ENCODE data around the gene MFAP2.

MFAP2 gene

GRCh38 chr1:17005365-17005740, 24.9 kb upstream of the MFAP2 start:
- peaks cover 34% of the 10 kb centered on the region for H3K36me3 ChIP-seq (replicated peaks)
- DNase-seq = no peak
- H3K4me3 ChIP-seq (ENCODE audit: low read depth, low read length) = no peak overlapping the region
- H3K27me3 ChIP-seq (replicated peaks) = no peaks in the 10 kb centered on the region
- in situ Hi-C loops (cut with HindIII; ENCODE audit: low pct_ligation_motif_present, low sequenced_read_pairs) = no loop called here
- TF ChIP-seq CTCF (IDR thresholded peaks at IDR 0.05; ENCODE audit: low read depth, low read length, missing control alignments) = no peak
- no peak overlapping the region for H3K27ac ChIP-seq

GRCh38 chr1:17004466-17005364, 24.3 kb upstream of the MFAP2 start:
- Histone ChIP-seq H3K36me3 (replicated peaks) (peaks cover 38% of the 10 kb centered on the region), H3K27ac (no peak overlapping the region), H3K27me3 (replicated peaks) (no peaks in the 10 kb centered on the region), H3K4me3 (ENCODE audit: low read depth, low read length) (no peak overlapping the region)
- no peak for DNase-seq
- peak; percentile 57 for TF ChIP-seq CTCF (IDR thresholded peaks at IDR 0.05; ENCODE audit: low read depth, low read length, missing control alignments)
- in situ Hi-C loops (cut with HindIII; ENCODE audit: low pct_ligation_motif_present, low sequenced_read_pairs) = no loop called here

GRCh38 chr1:17002524-17002902, 22.1 kb upstream of the MFAP2 start:
- Histone ChIP-seq H3K4me3 (ENCODE audit: low read depth, low read length) (no peak overlapping the region), H3K36me3 (replicated peaks) (peaks cover 47% of the 10 kb centered on the region), H3K27ac (no peak overlapping the region), H3K27me3 (replicated peaks) (no peaks in the 10 kb centered on the region)
- in situ Hi-C loops (cut with HindIII; ENCODE audit: low pct_ligation_motif_present, low sequenced_read_pairs) = no loop called here
- no peak for TF ChIP-seq CTCF (IDR thresholded peaks at IDR 0.05; ENCODE audit: low read depth, low read length, missing control alignments)
- DNase-seq = no peak

- peaks cover 48% of the 10 kb centered on the region for H3K36me3 ChIP-seq (replicated peaks)
- no peak overlapping the region for H3K27ac ChIP-seq
- in situ Hi-C loops (cut with HindIII; ENCODE audit: low pct_ligation_motif_present, low sequenced_read_pairs) = no loop called here
- H3K27me3 ChIP-seq (replicated peaks) = no peaks in the 10 kb centered on the region
- no peak for TF ChIP-seq CTCF (IDR thresholded peaks at IDR 0.05; ENCODE audit: low read depth, low read length, missing control alignments)
- DNase-seq = no peak
- no peak overlapping the region for H3K4me3 ChIP-seq (ENCODE audit: low read depth, low read length)
Measured at GRCh38 chr1:17001760-17002523, 21.5 kb upstream of the MFAP2 start.

GRCh38 chr1:16999863-17000262, 19.4 kb upstream of the MFAP2 start:
- DNase-seq = no peak
- Histone ChIP-seq H3K4me3 (ENCODE audit: low read depth, low read length) (no peak overlapping the region), H3K27ac (no peak overlapping the region), H3K36me3 (replicated peaks) (peaks cover 47% of the 10 kb centered on the region), H3K27me3 (replicated peaks) (no peaks in the 10 kb centered on the region)
- TF ChIP-seq CTCF (IDR thresholded peaks at IDR 0.05; ENCODE audit: low read depth, low read length, missing control alignments) = peak; percentile 14
- in situ Hi-C loops (cut with HindIII; ENCODE audit: low pct_ligation_motif_present, low sequenced_read_pairs) = no loop called here

All from brain microvascular endothelial cell (primary cell).